WERI-Rb-1 (cell line): ENCODE measurements around the gene KCNF1.

Experiments
- DNase-seq: peaks from one replicate; pipeline ENCODE4 v3.0.0-alpha.2; 2020
- H3K27ac ChIP-seq: fragments of 250-450 bp; sonication (Bioruptor Pico); 2 replicates; pipeline ENCODE4 v1.5.1; 2020; ENCODE audit warnings: mild to moderate bottlenecking, moderate library complexity
- H3K27me3 ChIP-seq: fragments of 250-450 bp; sonication (Bioruptor Pico); 2 replicates; pipeline ENCODE4 v1.5.1; 2021; ENCODE audit warnings: mild to moderate bottlenecking, low read depth, moderate library complexity; ENCODE audit not compliant: insufficient read depth, severe bottlenecking
- H3K36me3 ChIP-seq: fragments of 250-450 bp; sonication (Bioruptor Pico); 2 replicates; pipeline ENCODE4 v1.5.1; 2020; ENCODE audit warnings: mild to moderate bottlenecking, moderate library complexity
- H3K4me3 ChIP-seq: 2 replicates; pipeline ENCODE4 v1.5.1; 2011; ENCODE audit warnings: low read depth, mild to moderate bottlenecking, control low read depth, low read length
- H3K9me3 ChIP-seq: fragments of 250-450 bp; sonication (Bioruptor Pico); 2 replicates; pipeline ENCODE4 v1.5.1; 2021; ENCODE audit warnings: mild to moderate bottlenecking, moderate library complexity; ENCODE audit not compliant: severe bottlenecking
- TF ChIP-seq, protein P1 (sequence below): IDR thresholded peaks from 2 replicates; pipeline ENCODE4 v1.5.1; 2011; ENCODE audit warnings: low read depth, mild to moderate bottlenecking, control low read depth, inconsistent platforms, low read length

The KCNF1 gene

DNA sequence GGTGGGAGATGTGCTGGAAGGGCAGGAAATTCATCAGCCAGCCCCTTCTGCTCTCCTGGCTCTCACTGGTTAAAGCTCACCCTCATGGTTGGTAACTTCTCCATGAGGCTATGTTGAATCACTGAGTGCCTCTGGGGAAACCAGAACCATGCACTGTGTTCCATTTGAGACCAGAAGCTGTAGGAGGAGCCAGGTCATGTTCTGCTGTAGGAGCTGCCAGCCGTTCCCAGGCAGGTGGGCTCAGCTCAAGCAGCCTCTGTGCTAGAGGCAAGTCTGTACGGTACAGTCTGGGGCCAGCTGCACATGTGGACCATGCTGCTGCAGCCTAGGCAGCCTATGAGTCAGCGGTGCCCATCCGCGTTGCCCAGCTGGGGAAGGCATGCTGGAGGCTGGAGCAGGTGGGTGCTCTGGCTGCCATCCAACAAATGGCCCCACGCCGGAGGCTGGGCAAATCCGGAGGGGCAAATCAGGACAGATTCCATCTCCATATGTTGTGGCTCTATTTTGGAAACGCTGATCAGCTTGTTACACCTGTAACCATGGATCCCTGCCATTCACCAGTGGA is 22.0 kb upstream of the KCNF1 start:
- TF ChIP-seq, protein P1, sequence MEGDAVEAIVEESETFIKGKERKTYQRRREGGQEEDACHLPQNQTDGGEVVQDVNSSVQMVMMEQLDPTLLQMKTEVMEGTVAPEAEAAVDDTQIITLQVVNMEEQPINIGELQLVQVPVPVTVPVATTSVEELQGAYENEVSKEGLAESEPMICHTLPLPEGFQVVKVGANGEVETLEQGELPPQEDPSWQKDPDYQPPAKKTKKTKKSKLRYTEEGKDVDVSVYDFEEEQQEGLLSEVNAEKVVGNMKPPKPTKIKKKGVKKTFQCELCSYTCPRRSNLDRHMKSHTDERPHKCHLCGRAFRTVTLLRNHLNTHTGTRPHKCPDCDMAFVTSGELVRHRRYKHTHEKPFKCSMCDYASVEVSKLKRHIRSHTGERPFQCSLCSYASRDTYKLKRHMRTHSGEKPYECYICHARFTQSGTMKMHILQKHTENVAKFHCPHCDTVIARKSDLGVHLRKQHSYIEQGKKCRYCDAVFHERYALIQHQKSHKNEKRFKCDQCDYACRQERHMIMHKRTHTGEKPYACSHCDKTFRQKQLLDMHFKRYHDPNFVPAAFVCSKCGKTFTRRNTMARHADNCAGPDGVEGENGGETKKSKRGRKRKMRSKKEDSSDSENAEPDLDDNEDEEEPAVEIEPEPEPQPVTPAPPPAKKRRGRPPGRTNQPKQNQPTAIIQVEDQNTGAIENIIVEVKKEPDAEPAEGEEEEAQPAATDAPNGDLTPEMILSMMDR: no peak
- H3K36me3 ChIP-seq: no peaks in the 10 kb centered on the region
- no peak overlapping the region for H3K27ac ChIP-seq
- peak; percentile 51 for DNase-seq
- no peak overlapping the region for H3K4me3 ChIP-seq
- H3K27me3 ChIP-seq: no peaks in the 10 kb centered on the region
- H3K9me3 ChIP-seq: no peaks in the 10 kb centered on the region

DNA sequence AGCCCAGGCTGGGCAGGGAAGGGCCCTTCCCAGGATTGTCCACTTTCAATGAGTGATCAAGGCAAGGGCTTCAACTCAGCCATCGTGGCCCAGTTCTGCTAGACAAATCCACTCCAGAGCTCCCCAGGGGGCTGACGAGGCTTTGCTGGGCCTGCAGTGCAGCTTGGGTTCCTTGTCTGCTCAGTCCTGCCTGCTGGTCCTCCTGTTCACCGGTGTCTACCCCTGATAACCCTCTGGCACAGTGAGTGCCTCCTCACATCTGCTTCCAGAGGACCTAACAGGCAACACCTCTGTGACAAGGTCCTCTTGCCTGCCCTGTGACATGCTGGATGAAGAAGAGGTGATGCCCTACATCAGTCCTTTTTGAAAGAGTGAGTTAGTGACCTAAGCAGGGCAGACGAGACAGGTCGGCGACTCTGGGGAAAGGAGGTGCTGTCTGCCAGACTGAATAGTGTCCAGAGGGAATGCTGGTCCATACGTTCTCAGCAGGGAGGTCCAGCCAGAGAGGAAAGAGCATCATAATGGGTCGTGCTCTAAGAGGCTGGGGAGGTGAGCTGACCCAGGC is 20.9 kb upstream of the KCNF1 start:
- TF ChIP-seq, protein P1: no peak
- DNase-seq: peak; percentile 23
- no peak overlapping the region for H3K4me3 ChIP-seq
- H3K36me3 ChIP-seq: no peaks in the 10 kb centered on the region
- H3K27me3 ChIP-seq: no peaks in the 10 kb centered on the region
- H3K9me3 ChIP-seq: no peaks in the 10 kb centered on the region
- no peak overlapping the region for H3K27ac ChIP-seq

GRCh38 chr2:10891390-10891789 is 20.3 kb upstream of the KCNF1 start:
- TF ChIP-seq, protein P1: no peak
- Histone ChIP-seq H3K27ac (no peak overlapping the region), H3K36me3 (no peaks in the 10 kb centered on the region), H3K9me3 (no peaks in the 10 kb centered on the region), H3K4me3 (no peak overlapping the region), H3K27me3 (no peaks in the 10 kb centered on the region)
- DNase-seq: peak; percentile 3

DNA sequence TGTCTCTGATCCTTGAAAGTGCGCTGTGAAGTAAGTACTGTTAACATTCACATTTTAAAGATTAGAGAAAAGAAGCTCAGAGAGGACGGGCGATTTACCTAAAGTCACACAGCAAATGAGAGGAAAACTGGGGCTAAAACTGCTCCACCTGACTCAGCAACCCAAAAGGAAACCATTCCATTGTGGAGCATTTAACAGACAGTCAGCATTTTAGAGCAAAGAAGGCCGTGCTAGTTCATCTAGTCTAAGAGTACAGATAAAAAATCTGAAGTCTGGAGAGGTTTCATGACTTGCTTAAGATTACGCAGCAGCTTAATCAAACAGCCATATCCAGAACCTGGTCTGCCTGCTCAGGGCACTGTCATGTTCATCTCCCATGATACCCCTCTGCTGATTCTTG is 19.9 kb upstream of the KCNF1 start:
- H3K27ac ChIP-seq: no peak overlapping the region
- H3K4me3 ChIP-seq: no peak overlapping the region
- no peaks in the 10 kb centered on the region for H3K9me3 ChIP-seq
- DNase-seq: no peak
- TF ChIP-seq, protein P1: no peak
- H3K36me3 ChIP-seq: no peaks in the 10 kb centered on the region
- no peaks in the 10 kb centered on the region for H3K27me3 ChIP-seq

- Histone ChIP-seq H3K36me3 (no peaks in the 10 kb centered on the region), H3K9me3 (no peaks in the 10 kb centered on the region), H3K27me3 (no peaks in the 10 kb centered on the region), H3K4me3 (no peak overlapping the region), H3K27ac (no peak overlapping the region)
- TF ChIP-seq, protein P1: no peak
- no peak for DNase-seq
Observed at GRCh38 chr2:10892316-10892715, 19.4 kb upstream of the KCNF1 start.

DNA sequence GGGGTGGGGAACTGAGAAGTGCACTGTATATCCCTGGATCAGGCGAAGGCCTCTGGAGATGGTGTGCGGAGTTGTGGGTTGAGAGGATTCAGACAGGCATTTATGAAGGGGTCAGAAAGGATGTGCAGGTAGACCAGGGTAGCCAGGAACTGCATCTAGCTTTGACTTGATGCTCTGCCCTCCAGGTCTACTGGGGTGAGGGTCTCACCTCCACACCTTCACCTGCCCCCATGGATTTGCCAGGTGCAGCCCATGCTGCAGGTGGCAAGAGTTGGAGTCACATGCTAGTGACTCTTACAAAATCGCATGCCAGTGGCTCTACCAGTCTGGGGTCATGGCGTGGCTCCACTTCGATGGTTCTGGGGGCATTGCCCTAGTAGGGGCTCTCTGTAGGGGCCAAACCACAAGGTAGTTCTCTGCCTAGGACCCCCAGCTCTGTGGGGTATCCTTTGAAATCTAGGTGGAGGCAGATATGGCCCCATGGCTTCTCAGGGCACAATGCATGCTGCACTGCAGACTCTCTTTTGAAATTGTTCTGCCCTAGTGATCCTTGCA is 18.9 kb upstream of the KCNF1 start:
- TF ChIP-seq, protein P1: no peak
- peak; percentile 2 for DNase-seq
- H3K9me3 ChIP-seq: no peaks in the 10 kb centered on the region
- no peaks in the 10 kb centered on the region for H3K27me3 ChIP-seq
- H3K36me3 ChIP-seq: no peaks in the 10 kb centered on the region
- no peak overlapping the region for H3K27ac ChIP-seq
- no peak overlapping the region for H3K4me3 ChIP-seq
